GM23248 (cell line): Measurements from ENCODE around the gene PHLPP2.

Source experiments
- EZH2 ChIP-seq: fragments of 200-600 bp; sonication (generic); IDR thresholded peaks from 2 replicates; pipeline ENCODE4 v1.6.1; 2018; ENCODE audit warnings: antibody characterized with exemption, mild to moderate bottlenecking; ENCODE audit not compliant: insufficient read depth, poor library complexity, severe bottlenecking
- EZH2phosphoT487 ChIP-seq: fragments of 200-600 bp; sonication (generic); IDR thresholded peaks from 2 replicates; pipeline ENCODE4 v1.6.1; 2018; ENCODE audit warnings: antibody characterized with exemption, moderate library complexity, mild to moderate bottlenecking, low read depth; ENCODE audit not compliant: insufficient read depth

DNA sequence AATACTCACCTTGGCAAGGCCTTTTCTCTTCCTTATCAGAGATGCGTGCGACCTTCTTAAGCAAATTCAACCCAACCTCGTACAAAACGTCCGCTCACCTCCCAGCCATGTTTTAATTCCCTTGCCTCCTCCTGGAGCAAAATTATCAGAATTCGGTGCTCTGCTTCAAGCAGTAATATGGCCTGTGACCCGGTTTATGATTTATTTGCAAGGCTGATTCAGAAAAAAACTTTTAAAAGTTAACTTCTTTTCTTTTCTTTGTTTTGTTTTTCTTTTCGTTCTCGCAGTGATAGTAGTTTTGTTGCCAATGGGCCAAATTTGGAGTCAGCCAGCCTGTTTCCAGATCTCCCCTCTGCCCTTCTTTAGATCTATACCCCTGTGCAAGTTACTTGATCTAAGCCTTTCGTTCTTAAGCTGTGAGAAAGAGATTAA, at the start of gene PHLPP2:
- TF ChIP-seq EZH2 = no peak
- no peak for TF ChIP-seq EZH2phosphoT487
